Measurements from ENCODE around the gene LDLR. TPM values are rescaled to one million over a fixed set of nuclear protein-coding genes. Genes with fewer than 3 reads are reported as not detected.

Gene LDLR
- total RNA-seq, 4 donors from 2014 or later, result 26.4 to 275 (median 109) TPM

GRCh38 chr19:11066326-11066725 lies 22.9 kb upstream of the LDLR start:
- in situ Hi-C loops (cut with MboI; ENCODE audit: low pct_ligation_motif_present in 1 of 4, low pct_unique_long_range_greater_than_20kb in 1 of 4, low sequenced_read_pairs in 3 of 4) (no loop called here), intact Hi-C loops (cut with DNase I; ENCODE audit: low total_unique reads) (no loop called here)
- H3K27me3 ChIP-seq, result no peaks in the 10 kb centered on the region
- TF ChIP-seq EP300 (IDR thresholded peaks at IDR 0.05; ENCODE audit: low read depth) (no peak), POLR2A (IDR thresholded peaks at IDR 0.05) (no peak), POLR2AphosphoS5 (IDR thresholded peaks at IDR 0.05) (no peak)
- TF ChIP-seq, protein P1, sequence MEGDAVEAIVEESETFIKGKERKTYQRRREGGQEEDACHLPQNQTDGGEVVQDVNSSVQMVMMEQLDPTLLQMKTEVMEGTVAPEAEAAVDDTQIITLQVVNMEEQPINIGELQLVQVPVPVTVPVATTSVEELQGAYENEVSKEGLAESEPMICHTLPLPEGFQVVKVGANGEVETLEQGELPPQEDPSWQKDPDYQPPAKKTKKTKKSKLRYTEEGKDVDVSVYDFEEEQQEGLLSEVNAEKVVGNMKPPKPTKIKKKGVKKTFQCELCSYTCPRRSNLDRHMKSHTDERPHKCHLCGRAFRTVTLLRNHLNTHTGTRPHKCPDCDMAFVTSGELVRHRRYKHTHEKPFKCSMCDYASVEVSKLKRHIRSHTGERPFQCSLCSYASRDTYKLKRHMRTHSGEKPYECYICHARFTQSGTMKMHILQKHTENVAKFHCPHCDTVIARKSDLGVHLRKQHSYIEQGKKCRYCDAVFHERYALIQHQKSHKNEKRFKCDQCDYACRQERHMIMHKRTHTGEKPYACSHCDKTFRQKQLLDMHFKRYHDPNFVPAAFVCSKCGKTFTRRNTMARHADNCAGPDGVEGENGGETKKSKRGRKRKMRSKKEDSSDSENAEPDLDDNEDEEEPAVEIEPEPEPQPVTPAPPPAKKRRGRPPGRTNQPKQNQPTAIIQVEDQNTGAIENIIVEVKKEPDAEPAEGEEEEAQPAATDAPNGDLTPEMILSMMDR (IDR thresholded peaks at IDR 0.05), result no peak
- H3K4me3 ChIP-seq, result no peak overlapping the region
- no peaks in the 10 kb centered on the region for H3K9me3 ChIP-seq
- 98% methylated on average over 5 of the region's 5 CpGs; no CpG with 5 or more reads in 1 of the 2 donors for WGBS, 2 donors (ENCODE audit: low coverage in 1 of 2)
- no peak for DNase-seq
- H3K27ac ChIP-seq, result no peak overlapping the region
- H3K36me3 ChIP-seq, result peaks cover 0 to 5% (median 0%) of the 10 kb centered on the region in 4 donors
- no peaks in the 10 kb centered on the region for H3K4me1 ChIP-seq

DNA sequence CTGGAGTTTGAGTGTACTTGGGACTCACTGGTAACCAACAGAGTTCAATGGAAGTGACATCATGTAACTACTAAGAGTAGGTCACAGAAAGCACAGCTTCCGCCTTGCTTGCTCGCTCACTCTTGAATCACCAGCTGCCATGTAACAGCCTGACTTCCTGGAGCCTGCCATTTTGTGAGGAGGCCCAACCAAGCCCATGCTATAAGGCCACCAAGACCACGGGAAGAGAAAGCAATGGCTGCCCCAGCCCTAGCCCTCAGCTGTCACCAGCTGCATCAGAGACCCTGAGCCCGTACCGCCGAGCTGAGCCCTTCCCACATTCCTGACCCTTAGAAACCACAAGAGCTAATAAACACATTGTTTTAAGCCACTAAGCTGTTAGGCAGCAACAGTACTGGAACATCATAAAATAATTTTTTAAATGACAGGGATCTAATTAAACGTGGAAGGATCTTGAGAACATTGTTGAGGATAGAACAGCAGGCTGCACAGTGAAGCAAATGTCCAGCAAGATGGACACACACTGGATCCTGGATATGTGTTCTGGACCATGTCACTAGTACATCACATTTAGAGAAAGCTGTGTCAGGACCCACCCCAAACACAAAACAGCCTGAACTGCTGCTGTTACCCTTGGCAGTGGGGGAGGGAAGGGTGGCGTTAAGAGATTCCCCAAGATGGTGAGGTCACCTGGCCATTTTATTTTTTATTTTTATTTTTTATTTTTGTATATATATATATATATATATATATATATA lies 21.7 kb upstream of the LDLR start:
- Histone ChIP-seq H3K4me3 (no peak overlapping the region), H3K27ac (no peak overlapping the region), H3K4me1 (no peaks in the 10 kb centered on the region), H3K9me3 (no peaks in the 10 kb centered on the region), H3K36me3 (no peaks in the 10 kb centered on the region), H3K27me3 (no peaks in the 10 kb centered on the region)
- no peak for TF ChIP-seq EP300 (IDR thresholded peaks at IDR 0.05; ENCODE audit: low read depth)
- no peak for TF ChIP-seq POLR2AphosphoS5 (IDR thresholded peaks at IDR 0.05)
- TF ChIP-seq, protein P1 (IDR thresholded peaks at IDR 0.05), result no peak
- no peak for TF ChIP-seq POLR2A (IDR thresholded peaks at IDR 0.05)
- 80 to 88% methylated on average over 1 to 8 of the region's 8 CpGs for WGBS, 2 donors (ENCODE audit: low coverage in 1 of 2)
- intact Hi-C loops (cut with DNase I; ENCODE audit: low total_unique reads), result no loop called here
- in situ Hi-C loops (cut with MboI; ENCODE audit: low pct_ligation_motif_present in 1 of 4, low pct_unique_long_range_greater_than_20kb in 1 of 4, low sequenced_read_pairs in 3 of 4), result no loop called here
- no peak for DNase-seq

DNA sequence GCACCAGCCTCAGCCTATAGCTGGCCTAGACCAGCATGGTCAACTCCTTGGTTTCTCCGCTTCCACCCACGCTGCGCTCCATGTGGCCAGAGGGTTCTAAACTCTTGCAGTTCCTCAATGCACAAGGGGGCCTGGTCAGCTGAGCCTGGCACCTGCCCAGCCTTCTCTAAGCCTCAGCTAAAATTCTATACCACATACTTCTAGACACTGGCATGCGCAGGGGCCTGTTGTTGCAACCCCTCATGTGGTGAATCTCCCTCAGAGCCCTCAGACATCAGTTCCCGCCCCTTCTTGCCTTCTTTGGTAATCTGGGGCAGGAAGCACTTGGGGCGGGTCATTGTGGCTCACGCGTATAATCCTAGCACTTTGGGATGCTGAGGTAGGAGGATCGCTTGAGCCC lies 19.7 kb upstream of the LDLR start:
- Histone ChIP-seq H3K36me3 (no peaks in the 10 kb centered on the region), H3K4me3 (no peak overlapping the region), H3K27me3 (no peaks in the 10 kb centered on the region), H3K9me3 (no peaks in the 10 kb centered on the region), H3K4me1 (no peaks in the 10 kb centered on the region), H3K27ac (no peak overlapping the region)
- intact Hi-C loops (cut with DNase I; ENCODE audit: low total_unique reads), result no loop called here
- no peak for DNase-seq
- TF ChIP-seq POLR2A (IDR thresholded peaks at IDR 0.05), result no peak
- TF ChIP-seq, protein P1 (IDR thresholded peaks at IDR 0.05), result no peak
- TF ChIP-seq EP300 (IDR thresholded peaks at IDR 0.05; ENCODE audit: low read depth), result no peak
- no peak for TF ChIP-seq POLR2AphosphoS5 (IDR thresholded peaks at IDR 0.05)
- in situ Hi-C loops (cut with MboI; ENCODE audit: low pct_ligation_motif_present in 1 of 4, low pct_unique_long_range_greater_than_20kb in 1 of 4, low sequenced_read_pairs in 3 of 4), result no loop called here
- 80 to 89% methylated on average over 1 to 9 of the region's 9 CpGs for WGBS, 2 donors (ENCODE audit: low coverage in 1 of 2)

- in situ Hi-C loops (cut with MboI; ENCODE audit: low pct_ligation_motif_present in 1 of 4, low pct_unique_long_range_greater_than_20kb in 1 of 4, low sequenced_read_pairs in 3 of 4), result no loop called here
- no peak for DNase-seq
- no peaks in the 10 kb centered on the region for H3K36me3 ChIP-seq
These were observed 19.1 kb upstream of the LDLR start for GRCh38 chr19:11070123-11070522.

More at GRCh38 chr19:11070123-11070522, 19.1 kb upstream of the LDLR start:
- Histone ChIP-seq H3K9me3 (no peaks in the 10 kb centered on the region), H3K4me3 (no peak overlapping the region), H3K27ac (no peak overlapping the region), H3K4me1 (no peaks in the 10 kb centered on the region), H3K27me3 (no peaks in the 10 kb centered on the region)
- intact Hi-C loops (cut with DNase I; ENCODE audit: low total_unique reads), result no loop called here
- WGBS, 2 donors (ENCODE audit: low coverage in 1 of 2), result 84 to 89% methylated on average over 4 of the region's 4 CpGs
- TF ChIP-seq EP300 (IDR thresholded peaks at IDR 0.05; ENCODE audit: low read depth) (no peak), POLR2A (IDR thresholded peaks at IDR 0.05) (no peak)

Data from transverse colon (tissue), 4 donors.